PC-3 (cell line): Measurements from ENCODE around the gene CNGA1.

Experiments used
- CTCF ChIP-seq: fragments of 300-600 bp; sonication (generic); conservative IDR thresholded peaks from 2 replicates; pipeline ENCODE4 v1.5.1; 2017; ENCODE audit warnings: antibody characterized with exemption, low read depth, mild to moderate bottlenecking, low read length
- EZH2 ChIP-seq: fragments of 300-600 bp; sonication (generic); IDR thresholded peaks from one replicate; pipeline ENCODE4 v1.6.1; 2017; ENCODE audit warnings: antibody characterized with exemption, mild to moderate bottlenecking, low read length; ENCODE audit not compliant: unreplicated experiment
- EZH2phosphoT487 ChIP-seq: fragments of 300-600 bp; sonication (generic); IDR thresholded peaks from 2 replicates; pipeline ENCODE4 v1.6.1; 2018; ENCODE audit warnings: mild to moderate bottlenecking, antibody characterized with exemption, low read length, borderline replicate concordance

GRCh38 chr4:48022192-48022799 lies 5.8 kb upstream of the CNGA1 start:
- TF ChIP-seq CTCF = no peak
- no peak for TF ChIP-seq EZH2phosphoT487
- TF ChIP-seq EZH2 = no peak
